ENCODE data around the gene SPOP.

Gene SPOP

DNA sequence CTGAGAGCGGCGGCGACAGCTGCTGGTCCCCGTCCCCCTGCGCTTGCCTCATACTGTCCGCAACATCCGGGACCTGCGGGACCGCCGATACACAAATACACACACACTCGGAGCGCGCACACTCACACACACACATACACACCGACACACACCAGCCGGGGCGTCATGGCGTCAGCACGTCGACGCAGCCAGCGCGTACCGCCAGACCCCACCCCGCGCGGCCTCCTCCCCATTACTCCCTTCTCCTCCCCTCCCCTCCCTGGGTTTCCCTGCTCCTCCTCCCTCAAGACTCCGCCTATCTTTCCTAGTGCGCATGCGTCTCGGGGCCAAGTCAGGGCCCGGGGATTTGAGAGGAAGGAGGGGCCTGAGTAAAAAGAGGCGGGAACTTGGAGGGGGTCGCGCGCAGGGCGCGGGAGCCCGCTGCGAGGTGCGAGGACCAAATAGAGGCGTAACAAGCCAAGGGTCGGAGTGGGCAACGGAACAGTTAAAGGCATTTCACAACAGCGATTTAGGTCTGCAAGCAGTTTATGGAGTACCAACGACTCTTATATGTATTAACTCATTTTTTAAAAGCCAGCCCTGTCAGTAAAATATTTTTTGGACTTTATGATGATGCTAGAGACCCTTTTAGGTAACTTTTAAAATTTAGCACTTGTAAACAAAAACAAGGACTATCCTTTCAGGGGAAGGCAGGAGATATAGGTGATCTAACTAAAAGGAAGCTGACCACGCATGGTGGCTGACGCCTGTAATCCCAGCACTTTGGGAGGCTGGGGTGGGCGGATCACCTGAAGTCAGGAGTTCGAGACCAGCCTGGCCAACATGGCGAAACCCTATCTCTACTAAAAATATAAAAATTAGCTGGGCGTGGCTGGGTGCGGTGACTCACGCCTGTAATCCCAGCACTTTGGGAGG is at the start of gene SPOP (continued):
- TF ChIP-seq, protein P1, sequence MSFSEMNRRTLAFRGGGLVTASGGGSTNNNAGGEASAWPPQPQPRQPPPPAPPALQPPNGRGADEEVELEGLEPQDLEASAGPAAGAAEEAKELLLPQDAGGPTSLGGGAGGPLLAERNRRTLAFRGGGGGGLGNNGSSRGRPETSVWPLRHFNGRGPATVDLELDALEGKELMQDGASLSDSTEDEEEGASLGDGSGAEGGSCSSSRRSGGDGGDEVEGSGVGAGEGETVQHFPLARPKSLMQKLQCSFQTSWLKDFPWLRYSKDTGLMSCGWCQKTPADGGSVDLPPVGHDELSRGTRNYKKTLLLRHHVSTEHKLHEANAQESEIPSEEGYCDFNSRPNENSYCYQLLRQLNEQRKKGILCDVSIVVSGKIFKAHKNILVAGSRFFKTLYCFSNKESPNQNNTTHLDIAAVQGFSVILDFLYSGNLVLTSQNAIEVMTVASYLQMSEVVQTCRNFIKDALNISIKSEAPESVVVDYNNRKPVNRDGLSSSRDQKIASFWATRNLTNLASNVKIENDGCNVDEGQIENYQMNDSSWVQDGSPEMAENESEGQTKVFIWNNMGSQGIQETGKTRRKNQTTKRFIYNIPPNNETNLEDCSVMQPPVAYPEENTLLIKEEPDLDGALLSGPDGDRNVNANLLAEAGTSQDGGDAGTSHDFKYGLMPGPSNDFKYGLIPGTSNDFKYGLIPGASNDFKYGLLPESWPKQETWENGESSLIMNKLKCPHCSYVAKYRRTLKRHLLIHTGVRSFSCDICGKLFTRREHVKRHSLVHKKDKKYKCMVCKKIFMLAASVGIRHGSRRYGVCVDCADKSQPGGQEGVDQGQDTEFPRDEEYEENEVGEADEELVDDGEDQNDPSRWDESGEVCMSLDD (tag by site-specific recombination; IDR thresholded peaks at IDR 0.05), result peak; percentile 89
- TF ChIP-seq SETDB1 (IDR thresholded peaks at IDR 0.05; ENCODE audit: insufficient read length, low read length) (peak; percentile 98), FEZF1 (tag by site-specific recombination; IDR thresholded peaks at IDR 0.05) (no peak), ZNF571 (tag by site-specific recombination; IDR thresholded peaks at IDR 0.05) (no peak), ZBTB17 (tag by site-specific recombination; IDR thresholded peaks at IDR 0.05) (peak; percentile 98), ZFHX2 (tag by site-specific recombination; conservative IDR thresholded peaks at IDR 0.05) (peak; percentile 59), KLF9 (tag by site-specific recombination; IDR thresholded peaks at IDR 0.05; ENCODE audit: low read depth) (peak; percentile 76; the same call in 1 of the 2 replicates), YY2 (tag by site-specific recombination; IDR thresholded peaks at IDR 0.05) (peak; percentile 86), ZNF629 (tag by site-specific recombination; IDR thresholded peaks at IDR 0.05) (peak; percentile 96), TRIM28 (IDR thresholded peaks at IDR 0.05; ENCODE audit: borderline replicate concordance, low read length) (peak; percentile 36; the same call in 1 of the 2 replicates), ZNF510 (tag by site-specific recombination; IDR thresholded peaks at IDR 0.05; ENCODE audit: insufficient replicate concordance) (no peak), ZFP69B (tag by site-specific recombination; IDR thresholded peaks at IDR 0.05) (peak; percentile 85), ZNF184 (tag by site-specific recombination; IDR thresholded peaks at IDR 0.05) (peak; percentile 60; the same call in 1 of the 2 replicates), ZFP37 (tag by site-specific recombination; IDR thresholded peaks at IDR 0.05) (peak; percentile 47; the same call in 1 of the 2 replicates), SP7 (tag by site-specific recombination; IDR thresholded peaks at IDR 0.05) (peak; percentile 95), ZNF214 (tag by site-specific recombination; IDR thresholded peaks at IDR 0.05; ENCODE audit: borderline replicate concordance) (no peak), ZSCAN23 (tag by site-specific recombination; IDR thresholded peaks at IDR 0.05) (peak; percentile 76; the same call in 1 of the 2 replicates), ZNF23 (tag by site-specific recombination; IDR thresholded peaks at IDR 0.05; ENCODE audit: borderline replicate concordance) (no peak), ZNF76 (tag by site-specific recombination; IDR thresholded peaks at IDR 0.05; ENCODE audit: borderline replicate concordance, low read depth) (peak; percentile 59; the same call in 1 of the 2 replicates), KLF8 (tag by site-specific recombination; IDR thresholded peaks at IDR 0.05) (peak; percentile 98), ZBTB48 (tag by site-specific recombination; IDR thresholded peaks at IDR 0.05) (0 out of 2 replicates have a peak, but pooled peaks have one; percentile 25), ZNF501 (tag by site-specific recombination; IDR thresholded peaks at IDR 0.05) (peak; percentile 97), ZNF2 (tag by site-specific recombination; IDR thresholded peaks at IDR 0.05) (peak; percentile 84; the same call in 1 of the 2 replicates)
- TF ChIP-seq, protein P2, sequence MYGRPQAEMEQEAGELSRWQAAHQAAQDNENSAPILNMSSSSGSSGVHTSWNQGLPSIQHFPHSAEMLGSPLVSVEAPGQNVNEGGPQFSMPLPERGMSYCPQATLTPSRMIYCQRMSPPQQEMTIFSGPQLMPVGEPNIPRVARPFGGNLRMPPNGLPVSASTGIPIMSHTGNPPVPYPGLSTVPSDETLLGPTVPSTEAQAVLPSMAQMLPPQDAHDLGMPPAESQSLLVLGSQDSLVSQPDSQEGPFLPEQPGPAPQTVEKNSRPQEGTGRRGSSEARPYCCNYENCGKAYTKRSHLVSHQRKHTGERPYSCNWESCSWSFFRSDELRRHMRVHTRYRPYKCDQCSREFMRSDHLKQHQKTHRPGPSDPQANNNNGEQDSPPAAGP (tag by site-specific recombination; IDR thresholded peaks at IDR 0.05), result peak; percentile 93
- TF ChIP-seq, protein P3, sequence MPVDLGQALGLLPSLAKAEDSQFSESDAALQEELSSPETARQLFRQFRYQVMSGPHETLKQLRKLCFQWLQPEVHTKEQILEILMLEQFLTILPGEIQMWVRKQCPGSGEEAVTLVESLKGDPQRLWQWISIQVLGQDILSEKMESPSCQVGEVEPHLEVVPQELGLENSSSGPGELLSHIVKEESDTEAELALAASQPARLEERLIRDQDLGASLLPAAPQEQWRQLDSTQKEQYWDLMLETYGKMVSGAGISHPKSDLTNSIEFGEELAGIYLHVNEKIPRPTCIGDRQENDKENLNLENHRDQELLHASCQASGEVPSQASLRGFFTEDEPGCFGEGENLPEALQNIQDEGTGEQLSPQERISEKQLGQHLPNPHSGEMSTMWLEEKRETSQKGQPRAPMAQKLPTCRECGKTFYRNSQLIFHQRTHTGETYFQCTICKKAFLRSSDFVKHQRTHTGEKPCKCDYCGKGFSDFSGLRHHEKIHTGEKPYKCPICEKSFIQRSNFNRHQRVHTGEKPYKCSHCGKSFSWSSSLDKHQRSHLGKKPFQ (tag by site-specific recombination; IDR thresholded peaks at IDR 0.05), result peak; percentile 100
- TF ChIP-seq, protein P4, sequence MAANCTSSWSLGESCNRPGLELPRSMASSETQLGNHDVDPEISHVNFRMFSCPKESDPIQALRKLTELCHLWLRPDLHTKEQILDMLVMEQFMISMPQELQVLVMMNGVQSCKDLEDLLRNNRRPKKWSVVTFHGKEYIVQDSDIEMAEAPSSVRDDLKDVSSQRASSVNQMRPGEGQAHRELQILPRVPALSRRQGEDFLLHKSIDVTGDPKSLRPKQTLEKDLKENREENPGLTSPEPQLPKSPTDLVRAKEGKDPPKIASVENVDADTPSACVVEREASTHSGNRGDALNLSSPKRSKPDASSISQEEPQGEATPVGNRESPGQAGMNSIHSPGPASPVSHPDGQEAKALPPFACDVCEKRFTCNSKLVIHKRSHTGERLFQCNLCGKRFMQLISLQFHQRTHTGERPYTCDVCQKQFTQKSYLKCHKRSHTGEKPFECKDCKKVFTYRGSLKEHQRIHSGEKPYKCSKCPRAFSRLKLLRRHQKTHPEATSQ (tag by site-specific recombination; IDR thresholded peaks at IDR 0.05), result peak; percentile 8; the same call in 1 of the 2 replicates
- TF ChIP-seq, protein P5, sequence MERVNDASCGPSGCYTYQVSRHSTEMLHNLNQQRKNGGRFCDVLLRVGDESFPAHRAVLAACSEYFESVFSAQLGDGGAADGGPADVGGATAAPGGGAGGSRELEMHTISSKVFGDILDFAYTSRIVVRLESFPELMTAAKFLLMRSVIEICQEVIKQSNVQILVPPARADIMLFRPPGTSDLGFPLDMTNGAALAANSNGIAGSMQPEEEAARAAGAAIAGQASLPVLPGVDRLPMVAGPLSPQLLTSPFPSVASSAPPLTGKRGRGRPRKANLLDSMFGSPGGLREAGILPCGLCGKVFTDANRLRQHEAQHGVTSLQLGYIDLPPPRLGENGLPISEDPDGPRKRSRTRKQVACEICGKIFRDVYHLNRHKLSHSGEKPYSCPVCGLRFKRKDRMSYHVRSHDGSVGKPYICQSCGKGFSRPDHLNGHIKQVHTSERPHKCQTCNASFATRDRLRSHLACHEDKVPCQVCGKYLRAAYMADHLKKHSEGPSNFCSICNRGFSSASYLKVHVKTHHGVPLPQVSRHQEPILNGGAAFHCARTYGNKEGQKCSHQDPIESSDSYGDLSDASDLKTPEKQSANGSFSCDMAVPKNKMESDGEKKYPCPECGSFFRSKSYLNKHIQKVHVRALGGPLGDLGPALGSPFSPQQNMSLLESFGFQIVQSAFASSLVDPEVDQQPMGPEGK (tag by site-specific recombination; IDR thresholded peaks at IDR 0.05), result peak; percentile 98
- TF ChIP-seq, protein P6, sequence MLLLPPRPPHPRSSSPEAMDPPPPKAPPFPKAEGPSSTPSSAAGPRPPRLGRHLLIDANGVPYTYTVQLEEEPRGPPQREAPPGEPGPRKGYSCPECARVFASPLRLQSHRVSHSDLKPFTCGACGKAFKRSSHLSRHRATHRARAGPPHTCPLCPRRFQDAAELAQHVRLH (tag by site-specific recombination; IDR thresholded peaks at IDR 0.05), result peak; percentile 9; the same call in 1 of the 2 replicates
- TF ChIP-seq, protein P7, sequence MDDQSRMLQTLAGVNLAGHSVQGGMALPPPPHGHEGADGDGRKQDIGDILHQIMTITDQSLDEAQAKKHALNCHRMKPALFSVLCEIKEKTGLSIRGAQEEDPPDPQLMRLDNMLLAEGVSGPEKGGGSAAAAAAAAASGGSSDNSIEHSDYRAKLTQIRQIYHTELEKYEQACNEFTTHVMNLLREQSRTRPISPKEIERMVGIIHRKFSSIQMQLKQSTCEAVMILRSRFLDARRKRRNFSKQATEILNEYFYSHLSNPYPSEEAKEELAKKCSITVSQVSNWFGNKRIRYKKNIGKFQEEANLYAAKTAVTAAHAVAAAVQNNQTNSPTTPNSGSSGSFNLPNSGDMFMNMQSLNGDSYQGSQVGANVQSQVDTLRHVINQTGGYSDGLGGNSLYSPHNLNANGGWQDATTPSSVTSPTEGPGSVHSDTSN (CRISPR knock-in tag; IDR thresholded peaks at IDR 0.05), result peak; percentile 20; the same call in 1 of the 2 replicates
